Tibial nerve (tissue), 4 donors: ENCODE measurements around the gene GSN.

Experiments used
- CTCF ChIP-seq, 5 experiments: fragments of 200-600 bp in 3 of 5; fragments of 450-650 bp in 2 of 5; sonication (generic) in 3 of 5; IDR thresholded peaks; one replicate each; pipeline ENCODE4 v1.5.1; 2016 to 2019; ENCODE audit warnings: antibody characterized with exemption in 5 of 5, mild to moderate bottlenecking in 3 of 5, moderate library complexity in 2 of 5
- EP300 ChIP-seq, 2 donors: sonication (generic); formaldehyde crosslinking; IDR thresholded peaks; one replicate each; pipeline ENCODE4 v1.6.1; 2017; ENCODE audit warnings: antibody characterized with exemption in 2 of 2, mild to moderate bottlenecking in 1 of 2
- POLR2A ChIP-seq, 2 donors: fragments of 450-650 bp; IDR thresholded peaks; one replicate each; pipeline ENCODE4 v1.6.1; 2017; ENCODE audit warnings: antibody characterized with exemption in 2 of 2, mild to moderate bottlenecking in 2 of 2, moderate library complexity in 2 of 2

GRCh38 chr9:121373011-121373729 is 105.2 kb downstream of the GSN start:
- TF ChIP-seq CTCF (IDR thresholded peaks at IDR 0.05): no peak
- TF ChIP-seq EP300 (IDR thresholded peaks at IDR 0.05): peak; percentile 33 to 59
- no peak for TF ChIP-seq POLR2A (IDR thresholded peaks at IDR 0.05)
